Keratinocyte (primary cell): ENCODE results near the gene MAPK13.

Experiments
- EZH2 ChIP-seq: IDR thresholded peaks from one replicate; pipeline ENCODE4 v1.6.1; 2012; ENCODE audit warnings: inconsistent platforms, mild to moderate bottlenecking, low read length, moderate library complexity
- TF ChIP-seq, protein P1 (sequence below), 3 experiments: IDR thresholded peaks in 1 of 3; conservative IDR thresholded peaks in 1 of 3; optimal IDR thresholded peaks in 1 of 3; 2 replicates in 2 of 3; 3 replicates in 1 of 3; pipeline versions ENCODE3 to v1.5.1; 2011; ENCODE audit warnings: low read length in 3 of 3, mild to moderate bottlenecking in 3 of 3, moderate library complexity in 2 of 3, control low read depth in 1 of 3, inconsistent platforms in 1 of 3; ENCODE audit not compliant: insufficient read depth in 2 of 3; ENCODE audit errors: extremely low read depth in 1 of 3

DNA sequence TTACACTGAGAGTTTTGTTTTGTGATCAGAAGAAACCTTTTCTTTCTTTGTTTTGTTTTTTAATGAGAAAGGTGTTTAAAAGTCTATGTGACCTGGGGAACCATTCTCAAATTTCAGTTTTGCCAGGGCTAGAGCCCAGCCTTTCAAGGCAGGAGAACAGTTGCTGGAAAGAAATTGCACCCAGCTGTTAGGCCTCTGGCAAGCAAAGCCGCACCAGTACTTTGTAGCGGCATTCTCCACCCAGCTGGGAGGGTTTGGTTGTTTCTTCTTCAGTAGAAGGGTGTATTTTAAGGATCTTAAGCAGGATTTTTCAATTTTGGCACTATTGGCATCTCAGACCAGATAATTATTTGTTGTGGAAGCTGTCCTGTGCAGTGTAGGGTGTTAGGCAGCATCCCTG, 16.6 kb upstream of the MAPK13 start:
- TF ChIP-seq, protein P1, sequence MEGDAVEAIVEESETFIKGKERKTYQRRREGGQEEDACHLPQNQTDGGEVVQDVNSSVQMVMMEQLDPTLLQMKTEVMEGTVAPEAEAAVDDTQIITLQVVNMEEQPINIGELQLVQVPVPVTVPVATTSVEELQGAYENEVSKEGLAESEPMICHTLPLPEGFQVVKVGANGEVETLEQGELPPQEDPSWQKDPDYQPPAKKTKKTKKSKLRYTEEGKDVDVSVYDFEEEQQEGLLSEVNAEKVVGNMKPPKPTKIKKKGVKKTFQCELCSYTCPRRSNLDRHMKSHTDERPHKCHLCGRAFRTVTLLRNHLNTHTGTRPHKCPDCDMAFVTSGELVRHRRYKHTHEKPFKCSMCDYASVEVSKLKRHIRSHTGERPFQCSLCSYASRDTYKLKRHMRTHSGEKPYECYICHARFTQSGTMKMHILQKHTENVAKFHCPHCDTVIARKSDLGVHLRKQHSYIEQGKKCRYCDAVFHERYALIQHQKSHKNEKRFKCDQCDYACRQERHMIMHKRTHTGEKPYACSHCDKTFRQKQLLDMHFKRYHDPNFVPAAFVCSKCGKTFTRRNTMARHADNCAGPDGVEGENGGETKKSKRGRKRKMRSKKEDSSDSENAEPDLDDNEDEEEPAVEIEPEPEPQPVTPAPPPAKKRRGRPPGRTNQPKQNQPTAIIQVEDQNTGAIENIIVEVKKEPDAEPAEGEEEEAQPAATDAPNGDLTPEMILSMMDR (optimal IDR thresholded peaks at IDR 0.05 in 1 of 3, IDR thresholded peaks at IDR 0.05 in 1 of 3, conservative IDR thresholded peaks at IDR 0.05 in 1 of 3; ENCODE audit: extremely low read depth in 1 of 3, insufficient read depth in 2 of 3, low read length in 3 of 3): no peak
- TF ChIP-seq EZH2: no peak
